Vagina (tissue), 2 donors: Measurements from ENCODE around the gene CNTRL. TPM values are rescaled to one million over a fixed set of nuclear protein-coding genes. Genes with fewer than 3 reads are reported as not detected.
"Not testable (repeated sequence)": the region's sequence is repeated elsewhere in the genome, so short reads cannot be mapped to it uniquely, and the experiment has no call there.

ENCODE experiments used
- DNase-seq, 2 donors: peaks; one replicate each; pipeline ENCODE4 v3.0.0-alpha.2; 2017; ENCODE audit errors: extremely low spot score in 2 of 2
- H3K27ac ChIP-seq: fragments of 200-600 bp; sonication (generic); one replicate; pipeline ENCODE4 v1.5.1; 2019
- H3K27me3 ChIP-seq: fragments of 200-600 bp; sonication (generic); one replicate; pipeline ENCODE4 v1.5.1; 2019
- H3K36me3 ChIP-seq, 2 donors: fragments of 200-600 bp; sonication (generic); one replicate each; pipeline ENCODE4 v1.5.1; 2017 to 2019
- H3K4me1 ChIP-seq: fragments of 200-600 bp; sonication (generic); one replicate; pipeline ENCODE4 v1.5.1; 2019
- H3K4me3 ChIP-seq, 2 donors: fragments of 200-600 bp; sonication (generic); 1 replicate in 1 of 2; 2 replicates in 1 of 2; pipeline ENCODE4 v1.5.1; 2016 to 2019
- H3K9me3 ChIP-seq: fragments of 200-600 bp; sonication (generic); one replicate; pipeline ENCODE4 v1.5.1; 2019
- POLR2A ChIP-seq, 2 donors: fragments of 450-650 bp; IDR thresholded peaks; one replicate each; pipeline ENCODE4 v1.6.1; 2017; ENCODE audit warnings: antibody characterized with exemption in 2 of 2, mild to moderate bottlenecking in 2 of 2, moderate library complexity in 2 of 2
- POLR2AphosphoS5 ChIP-seq, 2 donors: sonication (generic); formaldehyde crosslinking; IDR thresholded peaks; one replicate each; pipeline ENCODE4 v1.9.0; 2017; ENCODE audit warnings: antibody characterized with exemption in 2 of 2, mild to moderate bottlenecking in 2 of 2, low read depth in 1 of 2; ENCODE audit not compliant: insufficient read depth in 1 of 2
- intact Hi-C: fragments of 100-400 bp; cut with DNase I; formaldehyde crosslinking; loops from one replicate; pipeline ENCODE4 v1.15.1; 2023
- total RNA-seq: library from RNA; depleted of rRNA; stranded (reverse); fragments of >200 nt; gene quantifications from one replicate; pipeline ENCODE4 v1.2.3, GENCODE V29; 2016
- TF ChIP-seq, protein P1 (sequence below), 3 experiments: fragments of 450-650 bp in 2 of 3; fragments of 200-600 bp in 1 of 3; sonication (generic) in 1 of 3; IDR thresholded peaks; one replicate each; pipeline ENCODE4 v1.5.1; 2017 to 2019; ENCODE audit warnings: antibody characterized with exemption in 3 of 3, mild to moderate bottlenecking in 2 of 3, moderate library complexity in 2 of 3

The CNTRL gene, protein sequence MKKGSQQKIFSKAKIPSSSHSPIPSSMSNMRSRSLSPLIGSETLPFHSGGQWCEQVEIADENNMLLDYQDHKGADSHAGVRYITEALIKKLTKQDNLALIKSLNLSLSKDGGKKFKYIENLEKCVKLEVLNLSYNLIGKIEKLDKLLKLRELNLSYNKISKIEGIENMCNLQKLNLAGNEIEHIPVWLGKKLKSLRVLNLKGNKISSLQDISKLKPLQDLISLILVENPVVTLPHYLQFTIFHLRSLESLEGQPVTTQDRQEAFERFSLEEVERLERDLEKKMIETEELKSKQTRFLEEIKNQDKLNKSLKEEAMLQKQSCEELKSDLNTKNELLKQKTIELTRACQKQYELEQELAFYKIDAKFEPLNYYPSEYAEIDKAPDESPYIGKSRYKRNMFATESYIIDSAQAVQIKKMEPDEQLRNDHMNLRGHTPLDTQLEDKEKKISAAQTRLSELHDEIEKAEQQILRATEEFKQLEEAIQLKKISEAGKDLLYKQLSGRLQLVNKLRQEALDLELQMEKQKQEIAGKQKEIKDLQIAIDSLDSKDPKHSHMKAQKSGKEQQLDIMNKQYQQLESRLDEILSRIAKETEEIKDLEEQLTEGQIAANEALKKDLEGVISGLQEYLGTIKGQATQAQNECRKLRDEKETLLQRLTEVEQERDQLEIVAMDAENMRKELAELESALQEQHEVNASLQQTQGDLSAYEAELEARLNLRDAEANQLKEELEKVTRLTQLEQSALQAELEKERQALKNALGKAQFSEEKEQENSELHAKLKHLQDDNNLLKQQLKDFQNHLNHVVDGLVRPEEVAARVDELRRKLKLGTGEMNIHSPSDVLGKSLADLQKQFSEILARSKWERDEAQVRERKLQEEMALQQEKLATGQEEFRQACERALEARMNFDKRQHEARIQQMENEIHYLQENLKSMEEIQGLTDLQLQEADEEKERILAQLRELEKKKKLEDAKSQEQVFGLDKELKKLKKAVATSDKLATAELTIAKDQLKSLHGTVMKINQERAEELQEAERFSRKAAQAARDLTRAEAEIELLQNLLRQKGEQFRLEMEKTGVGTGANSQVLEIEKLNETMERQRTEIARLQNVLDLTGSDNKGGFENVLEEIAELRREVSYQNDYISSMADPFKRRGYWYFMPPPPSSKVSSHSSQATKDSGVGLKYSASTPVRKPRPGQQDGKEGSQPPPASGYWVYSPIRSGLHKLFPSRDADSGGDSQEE (N-terminal part only)
- total RNA-seq, result 13.8 TPM

DNA sequence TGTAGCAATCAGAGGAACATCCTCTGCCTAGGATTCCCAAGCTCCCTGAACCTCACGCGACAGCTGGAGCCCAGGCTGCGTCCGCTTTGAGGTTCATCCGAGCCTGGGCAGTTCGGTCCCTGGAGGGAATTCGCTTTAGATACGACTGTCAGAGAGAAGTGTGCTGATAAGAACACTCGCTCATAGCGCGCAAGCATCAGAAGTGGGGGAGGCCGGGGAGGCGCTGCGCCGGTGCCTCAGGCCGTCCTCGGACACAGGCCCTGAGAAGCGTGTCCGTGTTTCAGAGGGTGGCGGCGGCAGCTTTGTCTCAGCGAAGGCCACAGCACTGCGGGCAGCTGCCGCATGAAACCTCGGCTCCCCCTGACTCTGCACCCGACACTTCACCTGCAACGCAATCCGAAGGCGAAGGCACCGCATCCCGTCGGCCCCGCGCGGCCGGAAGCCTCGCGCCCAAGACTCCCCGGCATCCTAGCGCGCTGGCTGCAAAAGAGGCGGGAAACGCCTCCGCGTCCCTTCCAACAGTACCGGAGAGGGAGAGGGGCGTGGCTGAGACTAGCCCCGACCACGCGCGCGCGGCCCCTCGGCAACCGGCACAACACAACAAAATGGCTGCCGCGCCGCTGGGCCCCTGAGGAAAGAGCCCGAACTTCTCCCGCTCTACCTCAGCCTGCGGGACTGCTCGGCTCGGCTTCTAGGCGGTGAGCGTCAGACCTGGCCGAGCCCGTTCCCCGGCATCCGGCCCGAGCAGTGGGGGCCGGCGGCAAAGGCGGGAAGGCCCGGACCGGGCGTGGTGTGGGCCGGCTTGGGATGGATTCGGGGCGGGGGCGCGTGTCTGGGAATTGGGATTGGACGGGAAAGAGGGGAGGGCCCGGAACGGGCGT is at the start of gene CNTRL:
Gene CNTRL, plus strand, starts transcription at position 586 of the 881 bp plus-strand sequence. CDS start 13,372 bp downstream, outside the sequence.
- intact Hi-C loops, result loop anchor here (10.0 kb wide), 1 partner anchor 210 kb away; no protein-coding TSS in a partner anchor
- TF ChIP-seq POLR2A (IDR thresholded peaks at IDR 0.05), result peak in 1 of 2 donors; percentile 21
- TF ChIP-seq POLR2AphosphoS5 (IDR thresholded peaks at IDR 0.05; ENCODE audit: insufficient read depth in 1 of 2, low read depth in 1 of 2), result peak; percentile 84 to 92
- TF ChIP-seq, protein P1, sequence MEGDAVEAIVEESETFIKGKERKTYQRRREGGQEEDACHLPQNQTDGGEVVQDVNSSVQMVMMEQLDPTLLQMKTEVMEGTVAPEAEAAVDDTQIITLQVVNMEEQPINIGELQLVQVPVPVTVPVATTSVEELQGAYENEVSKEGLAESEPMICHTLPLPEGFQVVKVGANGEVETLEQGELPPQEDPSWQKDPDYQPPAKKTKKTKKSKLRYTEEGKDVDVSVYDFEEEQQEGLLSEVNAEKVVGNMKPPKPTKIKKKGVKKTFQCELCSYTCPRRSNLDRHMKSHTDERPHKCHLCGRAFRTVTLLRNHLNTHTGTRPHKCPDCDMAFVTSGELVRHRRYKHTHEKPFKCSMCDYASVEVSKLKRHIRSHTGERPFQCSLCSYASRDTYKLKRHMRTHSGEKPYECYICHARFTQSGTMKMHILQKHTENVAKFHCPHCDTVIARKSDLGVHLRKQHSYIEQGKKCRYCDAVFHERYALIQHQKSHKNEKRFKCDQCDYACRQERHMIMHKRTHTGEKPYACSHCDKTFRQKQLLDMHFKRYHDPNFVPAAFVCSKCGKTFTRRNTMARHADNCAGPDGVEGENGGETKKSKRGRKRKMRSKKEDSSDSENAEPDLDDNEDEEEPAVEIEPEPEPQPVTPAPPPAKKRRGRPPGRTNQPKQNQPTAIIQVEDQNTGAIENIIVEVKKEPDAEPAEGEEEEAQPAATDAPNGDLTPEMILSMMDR (IDR thresholded peaks at IDR 0.05), result no peak
- H3K27ac ChIP-seq, result peak within 1 kb of the TSS; percentile 81
- peaks cover 21% of the 10 kb centered on the region for H3K4me1 ChIP-seq
- no peaks in the 10 kb centered on the region for H3K9me3 ChIP-seq
- no peaks in the 10 kb centered on the region for H3K36me3 ChIP-seq
- peak within 1 kb of the TSS; percentile 61 to 77 for H3K4me3 ChIP-seq
- H3K27me3 ChIP-seq, result no peaks in the 10 kb centered on the region
- peak in 1 of 2 donors; percentile 93 for DNase-seq

DNA sequence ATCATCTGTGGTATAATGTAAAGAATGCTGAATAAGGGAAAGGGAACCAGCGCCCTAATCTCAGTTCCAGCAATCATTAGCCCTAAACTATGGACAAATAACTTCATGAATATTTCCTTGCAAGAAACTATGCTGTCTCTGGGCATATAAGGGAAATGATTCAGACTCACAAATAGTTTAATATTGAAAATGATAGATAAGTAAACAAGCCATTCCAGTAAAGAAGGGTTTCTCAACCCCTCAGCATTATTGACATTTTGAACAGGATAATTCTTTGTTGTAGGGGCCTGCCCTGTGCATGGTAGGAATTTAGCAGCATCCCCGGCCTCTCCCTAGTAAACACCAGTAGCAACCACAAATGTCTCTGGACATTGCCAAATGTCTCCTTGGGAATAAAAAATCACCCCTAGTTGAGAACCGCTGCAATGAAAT is 48.5 kb upstream of the CNTRL start:
- Histone ChIP-seq H3K27me3 (no peaks in the 10 kb centered on the region), H3K4me3 (no peak overlapping the region), H3K27ac (no peak overlapping the region), H3K36me3 (peaks cover 0 to 9% of the 10 kb centered on the region in 2 donors), H3K4me1 (no peaks in the 10 kb centered on the region), H3K9me3 (no peaks in the 10 kb centered on the region)
- intact Hi-C loops, result no loop called here
- no peak for TF ChIP-seq POLR2A (IDR thresholded peaks at IDR 0.05)
- no peak for TF ChIP-seq POLR2AphosphoS5 (IDR thresholded peaks at IDR 0.05; ENCODE audit: insufficient read depth in 1 of 2, low read depth in 1 of 2)
- TF ChIP-seq, protein P1 (IDR thresholded peaks at IDR 0.05), result no peak
- no peak for DNase-seq

DNA sequence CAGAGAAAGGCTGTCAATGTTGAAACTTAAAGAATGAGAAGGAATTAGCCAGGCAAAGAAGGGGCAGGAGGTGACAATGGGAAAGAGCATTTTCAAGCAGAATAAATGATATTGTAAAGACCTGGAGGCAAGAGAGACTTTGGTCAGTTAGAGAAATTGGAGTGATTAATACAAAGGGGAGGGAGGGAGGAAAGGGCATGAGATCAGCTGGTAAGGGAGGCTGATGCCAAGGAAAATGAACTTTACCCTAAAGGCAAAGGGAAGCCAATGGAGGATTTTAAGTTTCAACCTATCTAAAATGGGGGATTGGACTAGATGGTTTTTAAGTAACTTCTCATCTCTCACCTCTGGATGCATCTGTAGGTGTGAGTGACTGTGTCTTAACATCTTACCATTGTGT is 48.0 kb upstream of the CNTRL start:
- no peak overlapping the region for H3K4me3 ChIP-seq
- no peaks in the 10 kb centered on the region for H3K27me3 ChIP-seq
- no peak for DNase-seq
- TF ChIP-seq, protein P1 (IDR thresholded peaks at IDR 0.05), result no peak
- no peak for TF ChIP-seq POLR2AphosphoS5 (IDR thresholded peaks at IDR 0.05; ENCODE audit: insufficient read depth in 1 of 2, low read depth in 1 of 2)
- no peak for TF ChIP-seq POLR2A (IDR thresholded peaks at IDR 0.05)
- H3K9me3 ChIP-seq, result no peaks in the 10 kb centered on the region
- H3K36me3 ChIP-seq, result peaks cover 0 to 6% of the 10 kb centered on the region in 2 donors
- no peak overlapping the region for H3K27ac ChIP-seq
- H3K4me1 ChIP-seq, result no peaks in the 10 kb centered on the region
- intact Hi-C loops, result no loop called here

DNA sequence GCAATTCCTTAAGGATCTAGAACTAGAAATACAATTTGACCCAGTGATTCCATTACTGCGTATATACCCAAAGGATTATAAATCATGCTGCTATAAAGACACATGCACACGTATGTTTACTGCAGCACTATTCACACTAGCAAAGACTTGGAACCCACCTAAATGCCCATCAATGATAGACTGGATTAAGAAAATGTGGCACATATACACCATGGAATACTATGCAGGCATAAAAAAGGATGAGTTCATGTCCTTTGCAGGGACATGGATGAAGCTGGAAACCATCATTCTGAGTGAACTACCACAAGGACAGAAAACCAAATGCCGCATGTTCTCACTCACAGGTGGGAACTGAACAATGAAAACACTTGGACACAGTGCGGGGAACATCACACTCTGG is 46.5 kb upstream of the CNTRL start:
- intact Hi-C loops, H3K9me3 ChIP-seq, H3K36me3 ChIP-seq, H3K27ac ChIP-seq, H3K27me3 ChIP-seq, H3K4me3 ChIP-seq, DNase-seq, H3K4me1 ChIP-seq: not testable (repeated sequence)
